ENCODE results near the gene DPYSL5. TPM values are rescaled to one million over a fixed set of nuclear protein-coding genes. Genes with fewer than 3 reads are reported as not detected.

DPYSL5 gene
- total and polyA plus RNA-seq, 9 of the 15 experiments (the other 6 are each of a cell fraction or from before 2014, with no cell fraction given) = 0.06 TPM; not detected in 8

- Histone ChIP-seq H4K20me1 (replicated peaks; ENCODE audit: control insufficient read depth, insufficient read depth, low read length) (no peaks in the 10 kb centered on the region), H3K36me3 (ENCODE audit: control insufficient read depth, insufficient read depth, low read length) (no peaks in the 10 kb centered on the region), H3K9ac (ENCODE audit: insufficient read depth in 1 of 2, low read depth in 2 of 2, low read length in 2 of 2) (no peak overlapping the region), H3K9me3 (replicated peaks; ENCODE audit: control insufficient read depth, insufficient read depth, low read depth, low read length) (no peaks in the 10 kb centered on the region), H3K27me3 (ENCODE audit: control insufficient read depth in 2 of 2, insufficient read depth in 2 of 2, low read length in 2 of 2) (peaks cover 33 to 59% of the 10 kb centered on the region in 2 experiments), H3K4me1 (replicated peaks in 1 of 2; ENCODE audit: control insufficient read depth in 2 of 2, insufficient read depth in 2 of 2, low read length in 2 of 2) (no peaks in the 10 kb centered on the region), H3K79me2 (ENCODE audit: control insufficient read depth, insufficient read depth, low read length) (no peaks in the 10 kb centered on the region), H3K9me1 (ENCODE audit: control insufficient read depth, insufficient read depth, low read length) (no peaks in the 10 kb centered on the region), H3K4me2 (ENCODE audit: insufficient read depth, low read length) (no peak overlapping the region), H2AFZ (ENCODE audit: low read depth, low read length) (no peak overlapping the region), H3K27ac (ENCODE audit: extremely low read depth, low read depth, low read length) (no peak overlapping the region), H3K4me3 (no peak overlapping the region)
- ChIA-PET POLR2A (interaction anchor here (1.2 kb wide), 1 partner anchor 9 kb away, joined by 3 read pairs; no protein-coding TSS in a partner anchor), CTCF (ENCODE audit: low intra/inter-chr PET ratio) (no interaction called here)
- 4% methylated on average over 5 of the region's 5 CpGs for WGBS (ENCODE audit: insufficient coverage, low coverage, missing lambda C conversion rate)
- no peak for DNase-seq (ENCODE audit: extremely low read depth in 1 of 4, low spot score in 3 of 4)
- no TSS peak for BruUV-seq (replicated peaks)
- TF ChIP-seq MEIS2 (IDR thresholded peaks at IDR 0.05; ENCODE audit: partially characterized antibody) (peak; percentile 54), ZKSCAN3 (CRISPR knock-in tag; IDR thresholded peaks at IDR 0.05) (no peak), ZNF174 (CRISPR knock-in tag; IDR thresholded peaks at IDR 0.05) (no peak), MEF2D (tag; conservative IDR thresholded peaks at IDR 0.05; ENCODE audit: low read depth) (peak; percentile 81)
- TF ChIP-seq, protein P1, sequence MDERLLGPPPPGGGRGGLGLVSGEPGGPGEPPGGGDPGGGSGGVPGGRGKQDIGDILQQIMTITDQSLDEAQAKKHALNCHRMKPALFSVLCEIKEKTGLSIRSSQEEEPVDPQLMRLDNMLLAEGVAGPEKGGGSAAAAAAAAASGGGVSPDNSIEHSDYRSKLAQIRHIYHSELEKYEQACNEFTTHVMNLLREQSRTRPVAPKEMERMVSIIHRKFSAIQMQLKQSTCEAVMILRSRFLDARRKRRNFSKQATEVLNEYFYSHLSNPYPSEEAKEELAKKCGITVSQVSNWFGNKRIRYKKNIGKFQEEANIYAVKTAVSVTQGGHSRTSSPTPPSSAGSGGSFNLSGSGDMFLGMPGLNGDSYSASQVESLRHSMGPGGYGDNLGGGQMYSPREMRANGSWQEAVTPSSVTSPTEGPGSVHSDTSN (CRISPR knock-in tag; IDR thresholded peaks at IDR 0.05; ENCODE audit: low read depth) = no peak
- TF ChIP-seq, protein P1 (tag; conservative IDR thresholded peaks at IDR 0.05; ENCODE audit: low read depth) = 0 out of 2 replicates have a peak, but pooled peaks have one; percentile 8
- TF ChIP-seq, protein P2, sequence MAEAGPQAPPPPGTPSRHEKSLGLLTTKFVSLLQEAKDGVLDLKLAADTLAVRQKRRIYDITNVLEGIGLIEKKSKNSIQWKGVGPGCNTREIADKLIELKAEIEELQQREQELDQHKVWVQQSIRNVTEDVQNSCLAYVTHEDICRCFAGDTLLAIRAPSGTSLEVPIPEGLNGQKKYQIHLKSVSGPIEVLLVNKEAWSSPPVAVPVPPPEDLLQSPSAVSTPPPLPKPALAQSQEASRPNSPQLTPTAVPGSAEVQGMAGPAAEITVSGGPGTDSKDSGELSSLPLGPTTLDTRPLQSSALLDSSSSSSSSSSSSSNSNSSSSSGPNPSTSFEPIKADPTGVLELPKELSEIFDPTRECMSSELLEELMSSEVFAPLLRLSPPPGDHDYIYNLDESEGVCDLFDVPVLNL (CRISPR knock-in tag; IDR thresholded peaks at IDR 0.05; ENCODE audit: low read depth) = no peak
- intact Hi-C loops (cut with micrococcal nuclease) (loop anchor here (5.0 kb wide), 1 partner anchor 40 kb away; no protein-coding TSS in a partner anchor), in situ Hi-C loops (cut with MboI) (no loop called here)
- no peak for FAIRE-seq
- ATAC-seq = no peak
These were observed 69.4 kb downstream of the DPYSL5 start for GRCh38 chr2:26917135-26917836.

Measured in K562 (cell line).